H1 (cell line): ENCODE measurements around the gene VPS26A.

ENCODE experiments used
- BRCA1 ChIP-seq: IDR thresholded peaks from 2 replicates; pipeline ENCODE4 v1.6.1; 2012; ENCODE audit warnings: low read depth, low read length, improper control_type of control experiment
- EP300 ChIP-seq, 2 experiments: IDR thresholded peaks; 1 replicate in 1 of 2; 2 replicates in 1 of 2; pipeline ENCODE4 v1.6.1; 2011 to 2012; ENCODE audit warnings: low read depth in 2 of 2, low read length in 2 of 2, mild to moderate bottlenecking in 2 of 2, borderline replicate concordance in 1 of 2, inconsistent platforms in 1 of 2, moderate library complexity in 1 of 2
- GTF2F1 ChIP-seq: IDR thresholded peaks from 2 replicates; pipeline ENCODE4 v1.6.1; 2012; ENCODE audit warnings: low read depth, low read length, improper control_type of control experiment, borderline replicate concordance
- MAFK ChIP-seq: IDR thresholded peaks from 2 replicates; pipeline ENCODE4 v1.6.1; 2012; ENCODE audit warnings: low read depth, mild to moderate bottlenecking, improper control_type of control experiment, low read length
- POLR2A ChIP-seq, 2 experiments: IDR thresholded peaks; 1 replicate in 1 of 2; 2 replicates in 1 of 2; pipeline ENCODE4 v1.6.1; 2011; ENCODE audit warnings: low read depth in 2 of 2, low read length in 2 of 2, mild to moderate bottlenecking in 2 of 2; ENCODE audit errors: control extremely low read depth in 1 of 2
- POLR2AphosphoS5 ChIP-seq: IDR thresholded peaks from 2 replicates; pipeline ENCODE4 v1.6.1; 2011; ENCODE audit warnings: low read depth, low read length
- RAD21 ChIP-seq, 2 experiments: IDR thresholded peaks in 1 of 2; conservative IDR thresholded peaks in 1 of 2; 2 replicates each; pipeline ENCODE4 v1.6.1; 2011; ENCODE audit warnings: low read depth in 2 of 2, low read length in 2 of 2, improper control_type of control experiment in 1 of 2, inconsistent platforms in 1 of 2, mild to moderate bottlenecking in 1 of 2, moderate library complexity in 1 of 2
- RBBP5 ChIP-seq: IDR thresholded peaks from 2 replicates; pipeline ENCODE4 v1.7.1; 2012; ENCODE audit warnings: low read depth, mild to moderate bottlenecking, inconsistent platforms, low read length, moderate library complexity, borderline replicate concordance
- RXRA ChIP-seq: IDR thresholded peaks from 2 replicates; pipeline ENCODE4 v1.6.1; 2011; ENCODE audit warnings: low read depth, mild to moderate bottlenecking, low read length, moderate library complexity; ENCODE audit not compliant: insufficient read depth
- TEAD4 ChIP-seq: IDR thresholded peaks from 2 replicates; pipeline ENCODE4 v1.6.1; 2012; ENCODE audit warnings: low read depth, low read length, inconsistent platforms, mixed read lengths
- TF ChIP-seq, protein P1 (sequence below), 3 experiments: IDR thresholded peaks; 1 replicate in 2 of 3; 2 replicates in 1 of 3; pipeline versions ENCODE4 v1.5.1 to v1.6.1; 2011; ENCODE audit warnings: low read length in 3 of 3, mild to moderate bottlenecking in 3 of 3, inconsistent platforms in 2 of 3, low read depth in 1 of 3, moderate library complexity in 1 of 3; ENCODE audit not compliant: insufficient read depth in 1 of 3; ENCODE audit errors: control extremely low read depth in 1 of 3

DNA sequence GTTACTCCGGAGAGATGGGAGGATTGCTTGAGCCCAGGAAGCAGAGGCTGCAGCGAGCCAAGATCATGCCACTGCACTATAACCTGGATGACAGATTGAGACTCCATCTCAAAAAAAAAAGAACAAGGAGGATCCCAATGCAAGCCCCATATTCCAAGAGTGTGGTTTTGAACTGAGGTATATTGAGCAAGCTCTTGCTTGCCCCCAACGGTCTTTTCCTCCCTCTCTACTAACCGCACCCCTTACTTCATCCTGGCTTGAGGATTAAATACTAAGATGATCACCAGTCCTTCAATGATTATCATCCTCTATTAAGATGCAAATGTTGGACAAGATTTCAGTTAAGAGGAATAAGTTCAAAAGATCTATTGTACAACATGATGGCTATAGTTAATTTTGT is 48.5 kb upstream of the VPS26A start:
- TF ChIP-seq BRCA1 (no peak), GTF2F1 (no peak), POLR2A (IDR thresholded peaks at IDR 0.05; ENCODE audit: control extremely low read depth in 1 of 2, low read depth in 2 of 2, low read length in 2 of 2) (no peak), EP300 (IDR thresholded peaks at IDR 0.05; ENCODE audit: borderline replicate concordance in 1 of 2, low read depth in 2 of 2, low read length in 2 of 2) (no peak), TEAD4 (no peak), POLR2AphosphoS5 (no peak), RAD21 (IDR thresholded peaks at IDR 0.05 in 1 of 2, conservative IDR thresholded peaks at IDR 0.05 in 1 of 2; ENCODE audit: low read depth in 2 of 2, low read length in 2 of 2) (no peak), RXRA (no peak), MAFK (no peak), RBBP5 (no peak)
- TF ChIP-seq, protein P1, sequence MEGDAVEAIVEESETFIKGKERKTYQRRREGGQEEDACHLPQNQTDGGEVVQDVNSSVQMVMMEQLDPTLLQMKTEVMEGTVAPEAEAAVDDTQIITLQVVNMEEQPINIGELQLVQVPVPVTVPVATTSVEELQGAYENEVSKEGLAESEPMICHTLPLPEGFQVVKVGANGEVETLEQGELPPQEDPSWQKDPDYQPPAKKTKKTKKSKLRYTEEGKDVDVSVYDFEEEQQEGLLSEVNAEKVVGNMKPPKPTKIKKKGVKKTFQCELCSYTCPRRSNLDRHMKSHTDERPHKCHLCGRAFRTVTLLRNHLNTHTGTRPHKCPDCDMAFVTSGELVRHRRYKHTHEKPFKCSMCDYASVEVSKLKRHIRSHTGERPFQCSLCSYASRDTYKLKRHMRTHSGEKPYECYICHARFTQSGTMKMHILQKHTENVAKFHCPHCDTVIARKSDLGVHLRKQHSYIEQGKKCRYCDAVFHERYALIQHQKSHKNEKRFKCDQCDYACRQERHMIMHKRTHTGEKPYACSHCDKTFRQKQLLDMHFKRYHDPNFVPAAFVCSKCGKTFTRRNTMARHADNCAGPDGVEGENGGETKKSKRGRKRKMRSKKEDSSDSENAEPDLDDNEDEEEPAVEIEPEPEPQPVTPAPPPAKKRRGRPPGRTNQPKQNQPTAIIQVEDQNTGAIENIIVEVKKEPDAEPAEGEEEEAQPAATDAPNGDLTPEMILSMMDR (IDR thresholded peaks at IDR 0.05; ENCODE audit: control extremely low read depth in 1 of 3, insufficient read depth in 1 of 3, low read depth in 1 of 3, low read length in 3 of 3), result no peak
